ENCODE results near the gene DUSP7. TPM values are rescaled to one million over a fixed set of nuclear protein-coding genes. Genes with fewer than 3 reads are reported as not detected.

Gene DUSP7
- total RNA-seq, 4 donors from 2014 or later: 5.9 to 15.6 (median 9.7) TPM

DNA sequence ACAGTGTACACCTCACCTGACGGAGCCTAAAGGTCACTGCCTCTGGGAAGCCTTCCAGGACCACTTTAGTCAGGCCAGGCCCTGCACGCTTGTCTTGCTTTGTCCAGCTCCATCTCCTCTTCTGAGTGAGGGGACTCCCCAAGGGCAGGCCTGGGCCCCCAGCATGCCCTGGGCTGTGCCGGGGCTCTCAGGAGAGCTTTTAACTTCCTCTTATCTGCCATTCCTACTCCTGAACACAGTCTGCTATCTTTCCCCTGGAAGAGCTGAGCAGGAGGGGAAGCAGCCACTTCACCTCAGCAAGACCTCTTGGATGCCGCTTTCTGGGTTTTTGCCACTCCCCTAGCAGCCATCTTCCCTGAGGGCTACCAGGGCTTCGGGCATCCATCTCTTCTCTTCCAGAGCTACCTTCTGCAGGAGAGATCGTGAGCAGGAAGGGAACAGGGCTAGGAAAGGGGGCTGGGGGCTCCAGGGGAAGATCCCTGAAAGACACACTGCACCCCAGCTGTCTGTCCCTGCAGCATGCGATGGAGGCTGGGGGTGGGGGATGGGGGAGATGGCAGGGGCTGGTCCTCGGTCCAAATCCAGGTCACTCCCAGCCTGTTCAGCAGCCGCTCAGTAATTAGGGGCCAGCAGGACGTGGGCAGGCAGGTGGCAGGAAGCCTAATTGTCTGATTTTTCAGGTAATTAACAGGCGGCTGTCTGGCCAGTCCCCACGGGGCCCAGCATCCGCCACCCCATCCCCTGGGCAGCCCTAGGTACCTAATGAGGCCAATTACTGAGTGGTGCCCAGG lies 40.7 kb downstream of the DUSP7 start:
- TF ChIP-seq, protein P1, sequence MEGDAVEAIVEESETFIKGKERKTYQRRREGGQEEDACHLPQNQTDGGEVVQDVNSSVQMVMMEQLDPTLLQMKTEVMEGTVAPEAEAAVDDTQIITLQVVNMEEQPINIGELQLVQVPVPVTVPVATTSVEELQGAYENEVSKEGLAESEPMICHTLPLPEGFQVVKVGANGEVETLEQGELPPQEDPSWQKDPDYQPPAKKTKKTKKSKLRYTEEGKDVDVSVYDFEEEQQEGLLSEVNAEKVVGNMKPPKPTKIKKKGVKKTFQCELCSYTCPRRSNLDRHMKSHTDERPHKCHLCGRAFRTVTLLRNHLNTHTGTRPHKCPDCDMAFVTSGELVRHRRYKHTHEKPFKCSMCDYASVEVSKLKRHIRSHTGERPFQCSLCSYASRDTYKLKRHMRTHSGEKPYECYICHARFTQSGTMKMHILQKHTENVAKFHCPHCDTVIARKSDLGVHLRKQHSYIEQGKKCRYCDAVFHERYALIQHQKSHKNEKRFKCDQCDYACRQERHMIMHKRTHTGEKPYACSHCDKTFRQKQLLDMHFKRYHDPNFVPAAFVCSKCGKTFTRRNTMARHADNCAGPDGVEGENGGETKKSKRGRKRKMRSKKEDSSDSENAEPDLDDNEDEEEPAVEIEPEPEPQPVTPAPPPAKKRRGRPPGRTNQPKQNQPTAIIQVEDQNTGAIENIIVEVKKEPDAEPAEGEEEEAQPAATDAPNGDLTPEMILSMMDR (IDR thresholded peaks at IDR 0.05; ENCODE audit: low read depth): no peak

- TF ChIP-seq, protein P1 (IDR thresholded peaks at IDR 0.05; ENCODE audit: low read depth): no peak
Observed at GRCh38 chr3:52014613-52015012, 41.8 kb downstream of the DUSP7 start.

GRCh38 chr3:52013802-52014598 lies 42.4 kb downstream of the DUSP7 start:
- TF ChIP-seq, protein P1 (IDR thresholded peaks at IDR 0.05; ENCODE audit: low read depth): no peak

DNA sequence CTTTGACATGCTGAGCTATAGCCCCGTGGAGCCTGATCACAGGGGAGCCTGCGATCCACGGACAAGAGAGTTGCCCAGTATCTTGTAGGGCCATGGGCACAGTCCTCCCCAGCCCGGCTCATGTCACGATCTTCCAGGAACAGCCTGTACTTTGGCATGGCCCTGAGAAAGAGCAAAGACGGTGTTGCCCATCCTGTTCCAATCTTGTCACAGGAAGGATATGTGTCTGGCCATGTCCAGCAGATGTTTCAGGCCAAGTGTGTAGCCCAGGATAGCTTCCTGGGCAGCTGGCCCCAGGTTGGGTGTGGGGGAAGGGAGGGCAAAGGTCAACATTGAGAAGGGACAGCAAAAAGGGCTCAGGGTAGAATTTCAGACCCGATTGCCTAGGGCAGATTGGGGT lies 43.7 kb downstream of the DUSP7 start:
- TF ChIP-seq, protein P1 (IDR thresholded peaks at IDR 0.05; ENCODE audit: low read depth): no peak

DNA sequence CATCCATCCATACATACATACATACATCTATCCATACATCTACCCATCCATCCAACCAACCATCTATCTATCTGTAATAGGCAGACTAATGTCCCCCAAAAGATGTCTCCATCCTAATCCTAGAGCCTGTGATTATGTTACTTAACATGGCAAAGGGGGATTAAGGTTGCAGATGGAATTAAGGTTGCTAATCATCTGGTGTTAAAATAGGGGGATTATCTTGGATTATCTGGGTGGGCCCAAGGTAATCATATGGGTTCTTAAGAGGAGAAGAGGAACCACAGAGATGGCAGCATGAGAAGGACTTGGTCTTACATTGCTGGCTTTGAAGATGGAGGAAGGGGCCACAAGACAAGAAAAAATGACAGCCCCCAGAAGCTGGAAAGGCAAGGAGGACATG lies 45.9 kb downstream of the DUSP7 start:
- TF ChIP-seq, protein P1 (IDR thresholded peaks at IDR 0.05; ENCODE audit: low read depth): no peak

DNA sequence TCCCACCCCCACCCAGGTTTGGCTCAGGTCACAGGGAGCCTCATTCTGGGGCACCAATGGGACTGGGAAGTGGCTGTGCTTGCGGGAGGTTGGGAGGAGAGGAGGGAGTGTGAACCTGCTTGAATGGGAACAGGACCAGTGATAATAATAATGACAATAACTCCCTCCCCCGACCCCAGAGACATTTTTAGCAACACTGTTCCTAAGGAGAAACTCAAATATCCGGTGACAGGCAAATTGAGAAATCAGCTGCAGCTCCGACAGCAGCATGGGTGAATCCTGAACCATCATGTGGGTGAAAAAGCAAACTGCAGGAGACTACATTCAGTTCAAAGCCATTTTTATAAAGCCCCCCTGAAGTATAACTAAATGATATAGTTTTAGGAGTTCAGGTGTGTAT lies 49.1 kb downstream of the DUSP7 start:
- TF ChIP-seq, protein P1 (IDR thresholded peaks at IDR 0.05; ENCODE audit: low read depth): no peak

DNA sequence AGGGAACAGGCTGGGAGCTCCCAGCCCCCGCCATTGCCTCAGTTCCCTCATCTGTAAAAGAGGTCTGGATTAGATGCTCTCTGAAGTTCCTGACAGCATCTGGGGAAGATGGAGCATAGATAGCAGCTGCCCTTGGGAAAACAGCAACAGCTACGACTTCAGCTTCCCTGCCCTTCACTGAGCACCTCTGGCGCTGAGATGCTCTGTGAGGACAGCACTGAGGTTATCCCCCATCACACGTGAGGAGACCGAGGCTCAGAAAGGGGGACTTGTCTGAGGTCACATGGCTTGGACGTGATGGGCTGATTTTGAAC lies 49.6 kb downstream of the DUSP7 start:
- TF ChIP-seq, protein P1 (IDR thresholded peaks at IDR 0.05; ENCODE audit: low read depth): no peak
